DOHH2 (cell line): Measurements from ENCODE around the gene RBFOX2.

Source experiments
- H3F3A ChIP-seq: fragments of 200-600 bp; sonication (generic), shearing (Covaris generic); 2 replicates; pipeline ENCODE4 v1.6.0; 2016; ENCODE audit warnings: antibody characterized with exemption, mild to moderate bottlenecking; ENCODE audit not compliant: control insufficient read depth, insufficient read depth
- H3K27ac ChIP-seq: fragments of 200-600 bp; sonication (generic); 2 replicates; pipeline ENCODE4 v1.5.1; 2014; ENCODE audit warnings: low read depth, mild to moderate bottlenecking, low read length, moderate library complexity
- H3K27me3 ChIP-seq: fragments of 200-600 bp; sonication (generic); 2 replicates; pipeline ENCODE4 v1.6.1; 2014; ENCODE audit warnings: mild to moderate bottlenecking, low read length, mixed read lengths; ENCODE audit not compliant: control insufficient read depth
- H3K36me3 ChIP-seq: fragments of 200-600 bp; sonication (generic); 2 replicates; pipeline ENCODE4 v1.6.1; 2014; ENCODE audit warnings: mild to moderate bottlenecking, low read length, moderate library complexity, mixed read lengths; ENCODE audit not compliant: control insufficient read depth
- H3K4me1 ChIP-seq: fragments of 200-600 bp; sonication (generic); 2 replicates; pipeline ENCODE4 v1.6.1; 2014; ENCODE audit warnings: mild to moderate bottlenecking, low read length, mixed read lengths; ENCODE audit not compliant: control insufficient read depth
- H3K4me2 ChIP-seq: fragments of 200-600 bp; sonication (generic); 2 replicates; pipeline ENCODE4 v1.6.0; 2014; ENCODE audit warnings: mild to moderate bottlenecking, low read length, moderate library complexity
- H3K4me3 ChIP-seq: fragments of 200-600 bp; sonication (generic); 2 replicates; pipeline ENCODE4 v1.5.1; 2014; ENCODE audit warnings: mild to moderate bottlenecking, low read length, mixed read lengths
- H3K79me2 ChIP-seq: fragments of 200-600 bp; sonication (generic); 2 replicates; pipeline ENCODE4 v1.6.1; 2014; ENCODE audit warnings: mild to moderate bottlenecking, low read length, mixed read lengths; ENCODE audit not compliant: control insufficient read depth
- H3K9me2 ChIP-seq: fragments of 200-600 bp; sonication (generic); replicated peaks from 2 replicates; pipeline ENCODE4 v1.6.1; 2014; ENCODE audit warnings: mild to moderate bottlenecking, low read length, mixed read lengths; ENCODE audit not compliant: control insufficient read depth
- H3K9me3 ChIP-seq: fragments of 200-600 bp; sonication (generic); 2 replicates; pipeline ENCODE4 v1.6.1; 2014; ENCODE audit warnings: antibody characterized with exemption, low read length, mixed read lengths; ENCODE audit not compliant: control insufficient read depth, insufficient read depth
- H4K20me1 ChIP-seq: fragments of 200-600 bp; sonication (generic); 2 replicates; pipeline ENCODE4 v1.6.0; 2014; ENCODE audit warnings: low read depth, mild to moderate bottlenecking, antibody characterized with exemption, low read length, moderate library complexity; ENCODE audit not compliant: control insufficient read depth, insufficient read depth
- EZH2phosphoT487 ChIP-seq: fragments of 200-600 bp; sonication (generic); IDR thresholded peaks from 2 replicates; pipeline ENCODE4 v1.6.1; 2017; ENCODE audit warnings: borderline replicate concordance, mild to moderate bottlenecking, antibody characterized with exemption, low read length, moderate library complexity, mixed read lengths
- TF ChIP-seq, protein P1 (sequence below): fragments of 200-600 bp; sonication (generic); IDR thresholded peaks from one replicate; pipeline ENCODE4 v1.5.1; 2014; ENCODE audit warnings: antibody characterized with exemption, mild to moderate bottlenecking, low read depth, low read length; ENCODE audit not compliant: poor library complexity, severe bottlenecking

Gene RBFOX2

DNA sequence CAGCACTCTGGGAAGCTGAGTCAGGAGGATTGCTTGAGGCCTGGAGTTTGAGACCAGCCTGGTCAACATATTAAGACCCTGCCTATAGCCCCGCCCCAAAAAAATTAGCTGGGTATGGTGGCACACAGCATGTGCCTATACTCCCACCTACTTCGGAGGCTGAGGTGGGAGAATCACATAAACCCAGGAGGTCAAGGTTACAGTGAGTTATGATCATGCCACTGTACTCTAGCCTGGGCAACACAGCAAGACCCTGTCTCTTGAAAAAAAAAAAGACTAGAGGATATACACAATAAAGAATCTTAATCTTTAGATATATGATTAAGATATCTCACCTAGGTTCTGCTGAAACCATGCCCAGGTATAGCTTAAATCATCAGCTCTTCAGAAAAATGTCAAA lies 174.3 kb downstream of the RBFOX2 start:
- Histone ChIP-seq H3K36me3 (peaks cover 6% of the 10 kb centered on the region), H3F3A (peaks cover 11% of the 10 kb centered on the region), H3K4me2 (no peak overlapping the region), H3K27ac (no peak overlapping the region), H3K9me2 (no peaks in the 10 kb centered on the region), H3K9me3 (no peaks in the 10 kb centered on the region), H3K79me2 (peaks cover 87% of the 10 kb centered on the region), H3K4me3 (no peak overlapping the region), H4K20me1 (no peaks in the 10 kb centered on the region), H3K4me1 (peaks cover 79% of the 10 kb centered on the region), H3K27me3 (no peaks in the 10 kb centered on the region)
- no peak for TF ChIP-seq EZH2phosphoT487
- TF ChIP-seq, protein P1, sequence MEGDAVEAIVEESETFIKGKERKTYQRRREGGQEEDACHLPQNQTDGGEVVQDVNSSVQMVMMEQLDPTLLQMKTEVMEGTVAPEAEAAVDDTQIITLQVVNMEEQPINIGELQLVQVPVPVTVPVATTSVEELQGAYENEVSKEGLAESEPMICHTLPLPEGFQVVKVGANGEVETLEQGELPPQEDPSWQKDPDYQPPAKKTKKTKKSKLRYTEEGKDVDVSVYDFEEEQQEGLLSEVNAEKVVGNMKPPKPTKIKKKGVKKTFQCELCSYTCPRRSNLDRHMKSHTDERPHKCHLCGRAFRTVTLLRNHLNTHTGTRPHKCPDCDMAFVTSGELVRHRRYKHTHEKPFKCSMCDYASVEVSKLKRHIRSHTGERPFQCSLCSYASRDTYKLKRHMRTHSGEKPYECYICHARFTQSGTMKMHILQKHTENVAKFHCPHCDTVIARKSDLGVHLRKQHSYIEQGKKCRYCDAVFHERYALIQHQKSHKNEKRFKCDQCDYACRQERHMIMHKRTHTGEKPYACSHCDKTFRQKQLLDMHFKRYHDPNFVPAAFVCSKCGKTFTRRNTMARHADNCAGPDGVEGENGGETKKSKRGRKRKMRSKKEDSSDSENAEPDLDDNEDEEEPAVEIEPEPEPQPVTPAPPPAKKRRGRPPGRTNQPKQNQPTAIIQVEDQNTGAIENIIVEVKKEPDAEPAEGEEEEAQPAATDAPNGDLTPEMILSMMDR: no peak

DNA sequence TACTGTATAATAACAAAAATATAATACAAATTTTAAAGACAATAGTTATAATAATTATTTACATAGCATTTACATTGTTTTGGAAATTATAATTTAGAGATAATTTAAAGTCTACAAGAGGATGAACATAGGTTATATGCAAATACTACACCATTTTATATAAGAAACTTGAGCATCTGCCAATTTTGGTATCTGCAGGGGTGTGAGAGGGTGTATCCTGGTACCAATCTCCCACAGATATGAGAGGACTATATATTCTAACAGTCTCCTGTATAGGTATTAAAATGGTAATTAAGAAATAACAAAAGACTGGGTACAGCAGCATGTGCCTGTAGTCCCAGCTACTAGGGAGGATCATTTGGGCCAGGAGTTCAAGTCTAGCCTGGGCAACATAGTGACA lies 176.5 kb downstream of the RBFOX2 start:
- Histone ChIP-seq H3K36me3 (no peaks in the 10 kb centered on the region), H3K79me2 (peaks cover 79% of the 10 kb centered on the region), H3K9me3 (no peaks in the 10 kb centered on the region), H3K27ac (no peak overlapping the region), H3K27me3 (no peaks in the 10 kb centered on the region), H3K4me1 (peaks cover 77% of the 10 kb centered on the region), H4K20me1 (no peaks in the 10 kb centered on the region), H3K4me3 (no peak overlapping the region), H3K9me2 (no peaks in the 10 kb centered on the region), H3K4me2 (peak overlapping the region; percentile 6; the same call in 1 of the 2 replicates), H3F3A (peaks cover 12% of the 10 kb centered on the region)
- TF ChIP-seq, protein P1: no peak
- TF ChIP-seq EZH2phosphoT487: no peak

DNA sequence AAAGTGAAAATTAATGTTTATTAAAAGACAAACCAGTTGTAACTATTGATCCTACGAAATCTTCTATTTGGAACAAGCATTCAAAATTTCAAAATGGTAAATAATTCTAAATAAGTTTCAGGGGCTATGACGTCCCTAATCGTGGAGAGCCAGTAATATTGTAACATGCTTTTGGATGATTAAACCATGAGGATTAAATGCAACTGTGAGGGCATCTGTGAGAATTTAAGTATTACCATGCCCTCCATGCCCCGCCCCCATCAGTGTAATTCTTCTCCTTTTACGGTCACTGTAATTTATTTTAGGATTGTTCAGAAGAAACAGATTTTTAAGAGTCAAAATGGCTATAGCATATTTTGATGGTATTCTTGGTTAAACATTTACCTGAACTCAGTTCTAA lies 177.8 kb downstream of the RBFOX2 start:
- no peak for TF ChIP-seq EZH2phosphoT487
- TF ChIP-seq, protein P1: no peak
- no peaks in the 10 kb centered on the region for H3K9me2 ChIP-seq
- peaks cover 73% of the 10 kb centered on the region for H3K79me2 ChIP-seq
- H3F3A ChIP-seq: peaks cover 15% of the 10 kb centered on the region
- peak overlapping the region; percentile 6 for H3K4me2 ChIP-seq
- no peak overlapping the region for H3K4me3 ChIP-seq
- peak overlapping the region; percentile 10 for H3K27ac ChIP-seq
- no peaks in the 10 kb centered on the region for H3K27me3 ChIP-seq
- H3K4me1 ChIP-seq: peaks cover 70% of the 10 kb centered on the region
- no peaks in the 10 kb centered on the region for H3K36me3 ChIP-seq
- H4K20me1 ChIP-seq: no peaks in the 10 kb centered on the region
- no peaks in the 10 kb centered on the region for H3K9me3 ChIP-seq

DNA sequence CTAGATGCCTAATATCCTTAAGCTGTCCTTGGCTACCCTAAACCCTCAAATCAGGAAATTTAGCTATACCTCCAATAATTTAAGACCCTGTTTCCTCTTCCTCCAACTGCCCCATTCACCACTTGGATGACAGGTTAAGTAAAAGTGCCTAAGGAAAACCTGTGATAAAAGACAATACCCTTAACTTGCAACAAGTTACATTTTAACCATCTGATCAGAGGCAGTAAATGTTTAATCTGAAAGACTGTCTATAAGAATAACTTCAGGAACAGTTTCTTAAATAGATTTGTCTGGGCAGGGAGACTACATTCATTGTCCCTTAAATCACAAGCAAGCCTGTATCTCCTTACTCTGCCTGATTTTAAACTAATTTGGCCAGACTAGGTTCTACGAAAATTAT lies 181.8 kb downstream of the RBFOX2 start:
- Histone ChIP-seq H3K4me3 (no peak overlapping the region), H3K36me3 (no peaks in the 10 kb centered on the region), H4K20me1 (no peaks in the 10 kb centered on the region), H3K4me1 (peaks cover 88% of the 10 kb centered on the region), H3K27me3 (no peaks in the 10 kb centered on the region), H3K9me2 (no peaks in the 10 kb centered on the region), H3K9me3 (no peaks in the 10 kb centered on the region), H3F3A (peaks cover 15% of the 10 kb centered on the region), H3K79me2 (peaks cover 81% of the 10 kb centered on the region), H3K4me2 (no peak overlapping the region), H3K27ac (no peak overlapping the region)
- TF ChIP-seq EZH2phosphoT487: no peak
- TF ChIP-seq, protein P1: no peak
